A549 (cell line): ENCODE data around the gene MPP2.

ENCODE experiments used
- EHMT2 ChIP-seq: fragments of 200-600 bp; sonication (generic); IDR thresholded peaks from 2 replicates; pipeline ENCODE4 v1.6.1; 2016; ENCODE audit warnings: antibody characterized with exemption, low read depth, mild to moderate bottlenecking, moderate library complexity
- NPAS2 ChIP-seq: fragments of 250-450 bp; sonication (Bioruptor Pico); IDR thresholded peaks from 2 replicates; pipeline ENCODE4 v1.8.0; 2022; ENCODE audit warnings: mild to moderate bottlenecking, moderate library complexity, borderline replicate concordance
- POLR2A ChIP-seq: IDR thresholded peaks from 2 replicates; pipeline ENCODE4 v1.6.1; 2012; ENCODE audit warnings: mild to moderate bottlenecking, low read length

- TF ChIP-seq EHMT2 (no peak), POLR2A (no peak), NPAS2 (CRISPR knock-in tag) (no peak)
These were observed 33.0 kb downstream of the MPP2 start for GRCh38 chr17:43874293-43874692.
